ENCODE measurements around the gene ZNF487.

DNA sequence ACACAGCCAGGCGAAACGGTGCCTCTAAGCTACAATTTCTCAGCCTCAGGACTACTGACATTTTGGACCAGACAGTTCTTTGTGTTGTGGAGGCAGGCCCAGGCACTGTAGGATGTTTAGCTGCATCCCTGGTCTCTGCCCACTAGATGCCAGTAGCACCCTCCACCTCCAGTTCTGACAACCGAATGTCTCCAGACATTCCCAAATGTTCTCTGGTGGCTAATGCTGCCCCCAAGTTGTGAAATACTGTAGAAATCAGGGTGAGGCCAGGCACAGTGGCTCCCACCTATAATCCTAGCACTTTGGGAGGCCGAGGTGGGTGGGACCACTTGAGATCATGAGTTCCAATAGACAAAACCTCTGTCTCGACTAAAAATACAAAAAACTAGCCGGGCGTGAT is 46.2 kb upstream of the ZNF487 start:
- TF ChIP-seq, protein P1, sequence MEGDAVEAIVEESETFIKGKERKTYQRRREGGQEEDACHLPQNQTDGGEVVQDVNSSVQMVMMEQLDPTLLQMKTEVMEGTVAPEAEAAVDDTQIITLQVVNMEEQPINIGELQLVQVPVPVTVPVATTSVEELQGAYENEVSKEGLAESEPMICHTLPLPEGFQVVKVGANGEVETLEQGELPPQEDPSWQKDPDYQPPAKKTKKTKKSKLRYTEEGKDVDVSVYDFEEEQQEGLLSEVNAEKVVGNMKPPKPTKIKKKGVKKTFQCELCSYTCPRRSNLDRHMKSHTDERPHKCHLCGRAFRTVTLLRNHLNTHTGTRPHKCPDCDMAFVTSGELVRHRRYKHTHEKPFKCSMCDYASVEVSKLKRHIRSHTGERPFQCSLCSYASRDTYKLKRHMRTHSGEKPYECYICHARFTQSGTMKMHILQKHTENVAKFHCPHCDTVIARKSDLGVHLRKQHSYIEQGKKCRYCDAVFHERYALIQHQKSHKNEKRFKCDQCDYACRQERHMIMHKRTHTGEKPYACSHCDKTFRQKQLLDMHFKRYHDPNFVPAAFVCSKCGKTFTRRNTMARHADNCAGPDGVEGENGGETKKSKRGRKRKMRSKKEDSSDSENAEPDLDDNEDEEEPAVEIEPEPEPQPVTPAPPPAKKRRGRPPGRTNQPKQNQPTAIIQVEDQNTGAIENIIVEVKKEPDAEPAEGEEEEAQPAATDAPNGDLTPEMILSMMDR (IDR thresholded peaks at IDR 0.05), result peak; percentile 15 to 47
- TF ChIP-seq POLR2A (IDR thresholded peaks at IDR 0.05) (no peak), POLR2AphosphoS5 (IDR thresholded peaks at IDR 0.05) (no peak), EP300 (IDR thresholded peaks at IDR 0.05) (no peak)
